SK-N-SH treated with all-trans-retinoic acid at 6 μM for 48 hours (cell line): ENCODE measurements around the gene TAC4.

Experiments used
- ATAC-seq: fragments of 200-7000 bp; cut with Tn5 transposase; 3 replicates; pipeline ENCODE4 v1.9.1; 2020; ENCODE audit warnings: mild to moderate bottlenecking, moderate library complexity
- ARNTL ChIP-seq: fragments of 450-650 bp; formaldehyde crosslinking; IDR thresholded peaks from 2 replicates; pipeline ENCODE4 v1.5.0; 2020; ENCODE audit warnings: low read depth, mild to moderate bottlenecking, moderate library complexity, borderline replicate concordance
- BACH2 ChIP-seq: fragments of 250-450 bp; sonication (Bioruptor Pico); IDR thresholded peaks from 2 replicates; pipeline ENCODE4 v1.9.0; 2021; ENCODE audit warnings: mild to moderate bottlenecking, borderline replicate concordance
- GLIS3 ChIP-seq: fragments of 250-450 bp; sonication (Bioruptor Pico); IDR thresholded peaks from 2 replicates; pipeline ENCODE4 v1.5.0; 2020; ENCODE audit warnings: mild to moderate bottlenecking, moderate library complexity
- ISL1 ChIP-seq: fragments of 250-450 bp; sonication (Bioruptor Pico); IDR thresholded peaks from 2 replicates; pipeline ENCODE4 v2.1.2; 2022; ENCODE audit warnings: mild to moderate bottlenecking, moderate library complexity
- OSR1 ChIP-seq: fragments of 250-450 bp; sonication (Bioruptor Pico); IDR thresholded peaks from 2 replicates; pipeline ENCODE4 v1.8.0; 2022; ENCODE audit warnings: moderate library complexity, mild to moderate bottlenecking, inconsistent platforms
- PATZ1 ChIP-seq: fragments of 250-450 bp; sonication (Bioruptor Pico); IDR thresholded peaks from 2 replicates; pipeline ENCODE4 v1.8.0; 2020; ENCODE audit warnings: mild to moderate bottlenecking, moderate library complexity, borderline replicate concordance
- SNAI2 ChIP-seq: fragments of 250-450 bp; sonication (Bioruptor Pico); IDR thresholded peaks from 2 replicates; pipeline ENCODE4 v1.5.0; 2020; ENCODE audit warnings: mild to moderate bottlenecking, moderate library complexity
- TCF4 ChIP-seq: fragments of 250-450 bp; sonication (Bioruptor Pico); IDR thresholded peaks from 2 replicates; pipeline ENCODE4 v1.8.0; 2021; ENCODE audit warnings: mild to moderate bottlenecking, moderate library complexity, borderline replicate concordance
- TOX ChIP-seq: fragments of 250-450 bp; sonication (Bioruptor Pico); IDR thresholded peaks from 2 replicates; pipeline ENCODE4 v1.8.0; 2021; ENCODE audit warnings: mild to moderate bottlenecking, moderate library complexity, borderline replicate concordance
- ZC3H10 ChIP-seq: fragments of 250-450 bp; sonication (Bioruptor Pico); IDR thresholded peaks from 2 replicates; pipeline ENCODE4 v1.5.1; 2021; ENCODE audit warnings: mild to moderate bottlenecking, moderate library complexity
- ZFP3 ChIP-seq: fragments of 250-450 bp; sonication (Bioruptor Pico); IDR thresholded peaks from 2 replicates; pipeline ENCODE4 v1.5.0; 2020; ENCODE audit warnings: mild to moderate bottlenecking, moderate library complexity
- ZFP30 ChIP-seq: fragments of 450-650 bp; formaldehyde crosslinking; IDR thresholded peaks from 2 replicates; pipeline ENCODE4 v1.5.0; 2022; ENCODE audit warnings: mild to moderate bottlenecking, moderate library complexity
- ZNF565 ChIP-seq: fragments of 450-650 bp; formaldehyde crosslinking; conservative IDR thresholded peaks from 2 replicates; pipeline ENCODE4 v1.5.0; 2020; ENCODE audit warnings: low read depth, mild to moderate bottlenecking, moderate library complexity
- ZNF8 ChIP-seq: fragments of 450-650 bp; formaldehyde crosslinking; IDR thresholded peaks from 2 replicates; pipeline ENCODE4 v1.5.0; 2020; ENCODE audit warnings: mild to moderate bottlenecking, moderate library complexity
- TF ChIP-seq, protein P1 (sequence below): fragments of 250-450 bp; sonication (Bioruptor Pico); IDR thresholded peaks from 2 replicates; pipeline ENCODE4 v1.5.0; 2020; ENCODE audit warnings: mild to moderate bottlenecking, moderate library complexity
- TF ChIP-seq, protein P2 (sequence below): fragments of 250-450 bp; sonication (Bioruptor Pico); IDR thresholded peaks from 2 replicates; pipeline ENCODE4 v1.5.1; 2020; ENCODE audit warnings: low read depth, mild to moderate bottlenecking, moderate library complexity
- TF ChIP-seq, protein P3 (sequence below): fragments of 250-450 bp; sonication (Bioruptor Pico); IDR thresholded peaks from 2 replicates; pipeline ENCODE4 v1.8.0; 2021; ENCODE audit warnings: low read depth, mild to moderate bottlenecking, moderate library complexity, borderline replicate concordance

TAC4 gene

DNA sequence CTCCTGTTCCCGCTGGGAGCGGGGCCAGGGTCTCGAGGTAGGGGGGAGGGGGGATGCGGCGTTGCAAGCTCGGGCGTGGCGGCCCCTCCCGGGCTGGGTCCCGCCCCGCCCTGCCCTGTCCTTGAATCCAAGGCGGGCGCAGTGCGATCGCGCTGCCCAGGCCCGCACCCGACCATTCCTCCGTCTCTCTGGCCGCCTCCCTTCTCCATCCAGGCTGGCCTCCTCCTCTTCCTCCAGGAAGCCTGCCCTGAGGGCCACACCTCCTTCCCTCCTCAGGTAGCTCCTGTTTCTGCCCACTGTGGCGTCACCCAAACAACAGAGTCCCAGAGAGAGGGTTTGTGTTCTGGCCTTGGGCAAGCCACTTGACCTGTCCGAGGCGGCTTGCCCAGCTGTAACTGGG lies 43.0 kb upstream of the TAC4 start:
- TF ChIP-seq SNAI2 (CRISPR knock-in tag) (no peak), ZNF8 (CRISPR knock-in tag) (no peak), ZFP3 (CRISPR knock-in tag) (no peak), ZFP30 (CRISPR knock-in tag) (no peak), ZNF565 (CRISPR knock-in tag) (no peak), BACH2 (CRISPR knock-in tag) (no peak)
- TF ChIP-seq, protein P1, sequence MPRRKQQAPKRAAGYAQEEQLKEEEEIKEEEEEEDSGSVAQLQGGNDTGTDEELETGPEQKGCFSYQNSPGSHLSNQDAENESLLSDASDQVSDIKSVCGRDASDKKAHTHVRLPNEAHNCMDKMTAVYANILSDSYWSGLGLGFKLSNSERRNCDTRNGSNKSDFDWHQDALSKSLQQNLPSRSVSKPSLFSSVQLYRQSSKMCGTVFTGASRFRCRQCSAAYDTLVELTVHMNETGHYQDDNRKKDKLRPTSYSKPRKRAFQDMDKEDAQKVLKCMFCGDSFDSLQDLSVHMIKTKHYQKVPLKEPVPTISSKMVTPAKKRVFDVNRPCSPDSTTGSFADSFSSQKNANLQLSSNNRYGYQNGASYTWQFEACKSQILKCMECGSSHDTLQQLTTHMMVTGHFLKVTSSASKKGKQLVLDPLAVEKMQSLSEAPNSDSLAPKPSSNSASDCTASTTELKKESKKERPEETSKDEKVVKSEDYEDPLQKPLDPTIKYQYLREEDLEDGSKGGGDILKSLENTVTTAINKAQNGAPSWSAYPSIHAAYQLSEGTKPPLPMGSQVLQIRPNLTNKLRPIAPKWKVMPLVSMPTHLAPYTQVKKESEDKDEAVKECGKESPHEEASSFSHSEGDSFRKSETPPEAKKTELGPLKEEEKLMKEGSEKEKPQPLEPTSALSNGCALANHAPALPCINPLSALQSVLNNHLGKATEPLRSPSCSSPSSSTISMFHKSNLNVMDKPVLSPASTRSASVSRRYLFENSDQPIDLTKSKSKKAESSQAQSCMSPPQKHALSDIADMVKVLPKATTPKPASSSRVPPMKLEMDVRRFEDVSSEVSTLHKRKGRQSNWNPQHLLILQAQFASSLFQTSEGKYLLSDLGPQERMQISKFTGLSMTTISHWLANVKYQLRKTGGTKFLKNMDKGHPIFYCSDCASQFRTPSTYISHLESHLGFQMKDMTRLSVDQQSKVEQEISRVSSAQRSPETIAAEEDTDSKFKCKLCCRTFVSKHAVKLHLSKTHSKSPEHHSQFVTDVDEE (CRISPR knock-in tag), result no peak
- no peak for ATAC-seq

DNA sequence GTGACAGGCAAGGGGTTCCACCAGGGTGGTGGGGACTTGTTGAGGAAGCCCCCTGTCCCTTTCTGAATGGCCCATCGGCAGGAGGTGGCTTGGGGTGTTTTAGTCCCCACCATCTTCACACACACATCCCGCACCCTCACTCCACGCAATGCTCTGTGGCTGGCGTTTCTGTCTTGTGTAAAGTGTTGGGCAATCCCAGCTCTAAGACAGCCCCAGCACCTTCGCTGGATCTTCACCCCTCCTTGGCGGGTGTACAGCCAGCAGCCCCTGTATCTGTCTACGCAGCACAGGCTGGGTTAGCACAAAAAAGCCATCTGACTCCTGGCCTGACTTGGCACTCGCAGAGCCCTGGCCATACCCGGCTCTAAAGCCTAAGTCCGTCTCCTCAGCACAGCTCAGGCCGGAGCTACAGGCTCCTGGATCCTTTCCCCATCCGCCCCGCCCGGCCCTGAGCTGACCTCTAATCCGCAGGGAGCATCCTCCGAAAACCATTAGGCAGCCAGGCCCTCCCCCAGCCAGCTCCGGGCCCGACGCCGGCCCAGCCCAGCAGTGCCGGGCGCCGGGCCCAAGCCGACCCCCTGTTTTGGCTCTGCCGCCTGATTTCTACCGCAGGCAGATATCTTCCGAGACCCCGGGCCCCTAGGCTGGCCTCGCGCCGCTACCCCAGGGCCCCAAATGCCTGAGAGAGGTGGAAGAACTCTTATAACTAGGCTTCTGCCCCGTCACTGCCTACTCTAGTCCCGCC lies 42.4 kb upstream of the TAC4 start:
- no peak for ATAC-seq
- TF ChIP-seq TCF4 (CRISPR knock-in tag), result no peak
- no peak for TF ChIP-seq ARNTL (CRISPR knock-in tag)
- TF ChIP-seq ISL1, result no peak
- TF ChIP-seq PATZ1 (CRISPR knock-in tag), result no peak
- TF ChIP-seq, protein P1 (CRISPR knock-in tag), result no peak
- TF ChIP-seq ZC3H10 (CRISPR knock-in tag), result no peak
- no peak for TF ChIP-seq GLIS3 (CRISPR knock-in tag)
- no peak for TF ChIP-seq SNAI2 (CRISPR knock-in tag)
- no peak for TF ChIP-seq BACH2 (CRISPR knock-in tag)
- TF ChIP-seq, protein P2, sequence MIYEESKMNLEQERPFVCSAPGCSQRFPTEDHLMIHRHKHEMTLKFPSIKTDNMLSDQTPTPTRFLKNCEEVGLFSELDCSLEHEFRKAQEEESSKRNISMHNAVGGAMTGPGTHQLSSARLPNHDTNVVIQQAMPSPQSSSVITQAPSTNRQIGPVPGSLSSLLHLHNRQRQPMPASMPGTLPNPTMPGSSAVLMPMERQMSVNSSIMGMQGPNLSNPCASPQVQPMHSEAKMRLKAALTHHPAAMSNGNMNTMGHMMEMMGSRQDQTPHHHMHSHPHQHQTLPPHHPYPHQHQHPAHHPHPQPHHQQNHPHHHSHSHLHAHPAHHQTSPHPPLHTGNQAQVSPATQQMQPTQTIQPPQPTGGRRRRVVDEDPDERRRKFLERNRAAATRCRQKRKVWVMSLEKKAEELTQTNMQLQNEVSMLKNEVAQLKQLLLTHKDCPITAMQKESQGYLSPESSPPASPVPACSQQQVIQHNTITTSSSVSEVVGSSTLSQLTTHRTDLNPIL (CRISPR knock-in tag), result no peak
- TF ChIP-seq, all 23 proteins: peak for 0

- ATAC-seq, result no peak
- no peak for TF ChIP-seq SNAI2 (CRISPR knock-in tag)
- TF ChIP-seq TOX (CRISPR knock-in tag), result no peak
- TF ChIP-seq, protein P3, sequence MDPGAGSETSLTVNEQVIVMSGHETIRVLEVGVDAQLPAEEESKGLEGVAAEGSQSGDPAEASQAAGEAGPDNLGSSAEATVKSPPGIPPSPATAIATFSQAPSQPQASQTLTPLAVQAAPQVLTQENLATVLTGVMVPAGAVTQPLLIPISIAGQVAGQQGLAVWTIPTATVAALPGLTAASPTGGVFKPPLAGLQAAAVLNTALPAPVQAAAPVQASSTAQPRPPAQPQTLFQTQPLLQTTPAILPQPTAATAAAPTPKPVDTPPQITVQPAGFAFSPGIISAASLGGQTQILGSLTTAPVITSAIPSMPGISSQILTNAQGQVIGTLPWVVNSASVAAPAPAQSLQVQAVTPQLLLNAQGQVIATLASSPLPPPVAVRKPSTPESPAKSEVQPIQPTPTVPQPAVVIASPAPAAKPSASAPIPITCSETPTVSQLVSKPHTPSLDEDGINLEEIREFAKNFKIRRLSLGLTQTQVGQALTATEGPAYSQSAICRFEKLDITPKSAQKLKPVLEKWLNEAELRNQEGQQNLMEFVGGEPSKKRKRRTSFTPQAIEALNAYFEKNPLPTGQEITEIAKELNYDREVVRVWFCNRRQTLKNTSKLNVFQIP (CRISPR knock-in tag), result no peak
- no peak for TF ChIP-seq OSR1 (CRISPR knock-in tag)
- TF ChIP-seq GLIS3 (CRISPR knock-in tag), result no peak
- no peak for TF ChIP-seq PATZ1 (CRISPR knock-in tag)
- TF ChIP-seq BACH2 (CRISPR knock-in tag), result no peak
These were observed 41.6 kb upstream of the TAC4 start for GRCh38 chr17:49889500-49889899.
